ENCODE results near the gene EXOSC10.
"Not testable (repeated sequence)": the region's sequence is repeated elsewhere in the genome, so short reads cannot be mapped to it uniquely, and the experiment has no call there.

EXOSC10 gene

GRCh38 chr1:11019358-11019757, 80.3 kb downstream of the EXOSC10 start:
- not testable (repeated sequence) for DNase-seq (ENCODE audit: low read depth in 2 of 2, low spot score in 1 of 2)
